GM12873 (cell line): Measurements from ENCODE around the gene CDK5RAP1.

ENCODE experiments used
- CTCF ChIP-seq: IDR thresholded peaks from 2 replicates; pipeline ENCODE4 v1.5.1; 2012; ENCODE audit warnings: low read depth, mild to moderate bottlenecking, moderate library complexity, low read length, control low read depth; ENCODE audit not compliant: insufficient read depth; ENCODE audit errors: missing control alignments

The CDK5RAP1 gene

GRCh38 chr20:33343521-33343920 lies 57.8 kb downstream of the CDK5RAP1 start:
- TF ChIP-seq CTCF = no peak

GRCh38 chr20:33339515-33340058 lies 61.7 kb downstream of the CDK5RAP1 start:
- TF ChIP-seq CTCF = no peak

- no peak for TF ChIP-seq CTCF
Measured at GRCh38 chr20:33338467-33339258, 62.7 kb downstream of the CDK5RAP1 start.

GRCh38 chr20:33337531-33338165 lies 63.7 kb downstream of the CDK5RAP1 start:
- no peak for TF ChIP-seq CTCF

GRCh38 chr20:33337119-33337518 lies 64.2 kb downstream of the CDK5RAP1 start:
- no peak for TF ChIP-seq CTCF

GRCh38 chr20:33336375-33336774 lies 64.9 kb downstream of the CDK5RAP1 start:
- TF ChIP-seq CTCF = no peak

- no peak for TF ChIP-seq CTCF
Measured at GRCh38 chr20:33334111-33334510, 67.2 kb downstream of the CDK5RAP1 start.
